HG03196 (cell line): Measurements from ENCODE around the gene WNT10A.
"Not testable (repeated sequence)": the region's sequence is repeated elsewhere in the genome, so short reads cannot be mapped to it uniquely, and the experiment has no call there.

Source experiments
- ATAC-seq: cut with Tn5 transposase; IDR thresholded peaks from one replicate; pipeline ENCODE4 v1.9.1; 2021; ENCODE audit not compliant: unreplicated experiment

Gene WNT10A

DNA sequence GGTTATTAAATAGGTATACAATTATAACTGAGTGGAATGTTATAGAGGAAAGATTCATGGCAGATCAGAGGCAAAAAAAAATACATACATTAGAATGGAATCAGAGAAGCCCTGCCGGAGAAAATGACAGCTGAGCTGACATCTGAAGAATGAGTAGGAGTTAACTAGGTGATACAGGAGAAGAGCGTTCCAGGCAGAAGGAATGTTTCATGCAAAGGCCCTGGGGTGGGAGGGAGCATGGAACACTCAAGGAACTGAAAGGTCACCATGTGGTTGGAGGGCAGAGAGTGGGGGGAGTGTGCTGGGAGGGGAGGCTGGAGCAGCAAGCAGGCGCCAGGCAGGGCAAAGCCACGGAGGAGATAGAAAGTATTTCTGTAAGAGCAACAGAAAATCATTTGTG, 47.2 kb downstream of the WNT10A start:
- ATAC-seq, result no peak

DNA sequence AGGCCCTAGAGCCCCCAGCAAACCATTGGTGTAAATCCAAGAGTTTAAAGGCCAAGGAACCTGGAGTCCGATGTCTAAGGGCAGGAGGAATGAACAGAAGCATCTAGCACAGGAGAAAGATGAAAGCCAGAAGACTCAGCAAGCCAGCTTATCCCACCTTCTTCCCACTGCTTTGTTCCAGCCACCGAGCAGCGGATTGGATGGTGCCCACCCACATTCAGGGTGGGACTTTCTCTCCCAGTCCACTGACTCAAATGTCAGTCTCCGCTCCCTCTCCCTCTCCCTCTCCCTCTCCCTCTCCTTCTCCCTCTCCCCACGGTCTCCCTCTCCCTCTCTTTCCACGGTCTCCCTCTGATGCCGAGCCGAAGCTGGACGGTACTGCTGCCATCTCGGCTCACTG, 49.8 kb downstream of the WNT10A start:
- not testable (repeated sequence) for ATAC-seq

DNA sequence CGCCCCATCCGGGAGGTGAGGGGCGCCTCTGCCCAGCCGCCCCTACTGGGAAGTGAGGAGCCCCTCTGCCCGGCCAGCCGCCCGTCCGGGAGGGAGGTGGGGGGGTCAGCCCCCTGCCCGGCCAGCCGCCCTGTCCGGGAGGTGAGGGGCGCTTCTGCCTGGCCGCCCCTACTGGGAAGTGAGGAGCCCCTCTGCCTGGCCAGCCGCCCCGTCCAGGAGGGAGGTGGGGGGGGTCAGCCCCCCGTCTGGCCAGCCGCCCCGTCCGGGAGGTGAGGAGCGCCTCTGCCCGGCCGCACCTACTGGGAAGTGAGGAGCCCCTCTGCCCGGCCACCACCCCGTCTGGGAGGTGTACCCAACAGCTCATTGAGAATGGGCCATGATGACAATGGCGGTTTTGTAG, 51.1 kb downstream of the WNT10A start:
- not testable (repeated sequence) for ATAC-seq
